ENCODE data around the gene RFTN2.
"Not testable (repeated sequence)": the region's sequence is repeated elsewhere in the genome, so short reads cannot be mapped to it uniquely, and the experiment has no call there.

RFTN2 gene

GRCh38 chr2:197555467-197555866, 119.9 kb downstream of the RFTN2 start:
- TF ChIP-seq CTCF (IDR thresholded peaks at IDR 0.05; ENCODE audit: low read depth, low read length), result no peak

GRCh38 chr2:197551260-197551659, 124.1 kb downstream of the RFTN2 start:
- not testable (repeated sequence) for DNase-seq (ENCODE audit: extremely low read depth, low read depth)

More at GRCh38 chr2:197555467-197555866, 119.9 kb downstream of the RFTN2 start:
- no peak for DNase-seq (ENCODE audit: extremely low read depth, low read depth)

GRCh38 chr2:197548582-197548981, 126.8 kb downstream of the RFTN2 start:
- no peak for DNase-seq (ENCODE audit: extremely low read depth, low read depth)
- no peak for TF ChIP-seq CTCF (IDR thresholded peaks at IDR 0.05; ENCODE audit: low read depth, low read length)

- no peak for TF ChIP-seq CTCF (IDR thresholded peaks at IDR 0.05; ENCODE audit: low read depth, low read length)
- no peak for DNase-seq (ENCODE audit: extremely low read depth, low read depth)
Measured at GRCh38 chr2:197547163-197547900, 128.1 kb downstream of the RFTN2 start.

GRCh38 chr2:197543206-197543605, 132.2 kb downstream of the RFTN2 start:
- no peak for DNase-seq (ENCODE audit: extremely low read depth, low read depth)
- TF ChIP-seq CTCF (IDR thresholded peaks at IDR 0.05; ENCODE audit: low read depth, low read length), result no peak

- no peak for DNase-seq (ENCODE audit: extremely low read depth, low read depth)
- no peak for TF ChIP-seq CTCF (IDR thresholded peaks at IDR 0.05; ENCODE audit: low read depth, low read length)
Measured at GRCh38 chr2:197539734-197540133, 135.7 kb downstream of the RFTN2 start.

GRCh38 chr2:197538412-197538811, 137.0 kb downstream of the RFTN2 start:
- DNase-seq (ENCODE audit: extremely low read depth, low read depth), result no peak
- TF ChIP-seq CTCF (IDR thresholded peaks at IDR 0.05; ENCODE audit: low read depth, low read length), result no peak

Data from AG09319 (cell line).